PFSK-1 (cell line): ENCODE data around the gene ADAM8.

Source experiments
- FOXP2 ChIP-seq: optimal IDR thresholded peaks from 2 replicates; pipeline ENCODE3; 2011; ENCODE audit warnings: borderline replicate concordance, control low read depth, inconsistent platforms; ENCODE audit not compliant: insufficient read depth; ENCODE audit errors: extremely low read length, extremely low read depth
- POLR2AphosphoS5 ChIP-seq: IDR thresholded peaks from 2 replicates; pipeline ENCODE4 v1.6.1; 2012; ENCODE audit warnings: low read depth, mild to moderate bottlenecking, control low read depth, low read length, moderate library complexity
- REST ChIP-seq, 2 experiments: IDR thresholded peaks; 2 replicates each; pipeline versions ENCODE4 v1.6.1 to v1.8.0; 2011 to 2012; ENCODE audit warnings: low read depth in 2 of 2, low read length in 2 of 2, control low read depth in 1 of 2, inconsistent platforms in 1 of 2, mild to moderate bottlenecking in 1 of 2, moderate library complexity in 1 of 2; ENCODE audit not compliant: insufficient read depth in 1 of 2
- SIN3A ChIP-seq: IDR thresholded peaks from 2 replicates; pipeline ENCODE4 v1.6.1; 2012; ENCODE audit warnings: mild to moderate bottlenecking, low read length, moderate library complexity, borderline replicate concordance; ENCODE audit not compliant: insufficient read depth
- TAF1 ChIP-seq: IDR thresholded peaks from 2 replicates; pipeline ENCODE4 v1.6.1; 2012; ENCODE audit warnings: low read length, control low read depth, borderline replicate concordance; ENCODE audit not compliant: insufficient read depth

- no peak for TF ChIP-seq POLR2AphosphoS5
- TF ChIP-seq REST (IDR thresholded peaks at IDR 0.05; ENCODE audit: insufficient read depth in 1 of 2, low read depth in 2 of 2, low read length in 2 of 2) = no peak
- no peak for TF ChIP-seq TAF1
- no peak for TF ChIP-seq FOXP2
- no peak for TF ChIP-seq SIN3A
These were observed 40.7 kb downstream of the ADAM8 start for GRCh38 chr10:133235932-133236331.
